Stomach (tissue), 4 donors: ENCODE measurements around the gene LRMDA.
A peak's percentile ranks its signal among the peaks of the same experiment; 100 is the strongest.

Experiments used
- CTCF ChIP-seq, 7 experiments: fragments of 450-650 bp in 4 of 7; fragments of 200-600 bp in 3 of 7; sonication (generic) in 3 of 7; IDR thresholded peaks; one replicate each; pipeline ENCODE4 v1.5.1; 2016 to 2019; ENCODE audit warnings: antibody characterized with exemption in 7 of 7, control low read depth in 2 of 7, mild to moderate bottlenecking in 1 of 7
- EP300 ChIP-seq: sonication (generic); formaldehyde crosslinking; IDR thresholded peaks from one replicate; pipeline ENCODE4 v1.6.1; 2017; ENCODE audit warnings: antibody characterized with exemption
- POLR2A ChIP-seq, 4 donors: fragments of 450-650 bp; IDR thresholded peaks; one replicate each; pipeline ENCODE4 v1.6.1; 2016; ENCODE audit warnings: antibody characterized with exemption in 4 of 4, control low read depth in 2 of 4, mild to moderate bottlenecking in 1 of 4, moderate library complexity in 1 of 4
- POLR2AphosphoS5 ChIP-seq, 3 donors: sonication (generic); formaldehyde crosslinking; IDR thresholded peaks; one replicate each; pipeline ENCODE4 v1.6.1; 2016; ENCODE audit warnings: antibody characterized with exemption in 3 of 3

GRCh38 chr10:75617485-75618155 lies 186.2 kb downstream of the LRMDA start:
- TF ChIP-seq CTCF (IDR thresholded peaks at IDR 0.05) (no peak), POLR2AphosphoS5 (IDR thresholded peaks at IDR 0.05) (peak in 2 of 3 donors; percentile 23 to 26), POLR2A (IDR thresholded peaks at IDR 0.05) (no peak), EP300 (no peak)
